CD14-positive monocyte (primary cell): Measurements from ENCODE around the gene CYB561D1. TPM values are rescaled to one million over a fixed set of nuclear protein-coding genes. Genes with fewer than 3 reads are reported as not detected.

Experiments
- DNase-seq, 3 donors: peaks; one replicate each; pipeline ENCODE4 v3.0.0-alpha.2; 2011 to 2022
- H2AFZ ChIP-seq: 2 replicates; pipeline ENCODE4 v1.6.0; 2012; ENCODE audit warnings: mild to moderate bottlenecking, low read depth, low read length, inconsistent platforms; ENCODE audit not compliant: insufficient read depth, poor library complexity, severe bottlenecking
- H3K27ac ChIP-seq, 2 donors: 1 replicate in 1 of 2; 2 replicates in 1 of 2; pipeline ENCODE4 v1.5.1; 2012 to 2013; ENCODE audit warnings: low read length in 2 of 2, control low read depth in 1 of 2, inconsistent platforms in 1 of 2, low read depth in 1 of 2, mild to moderate bottlenecking in 1 of 2
- H3K27me3 ChIP-seq, 2 donors: one replicate each; pipeline versions ENCODE4 v1.6.0 to v1.6.1; 2011 to 2013; ENCODE audit warnings: low read length in 2 of 2; ENCODE audit not compliant: control insufficient read depth in 2 of 2, insufficient read depth in 2 of 2
- H3K36me3 ChIP-seq, 2 donors: replicated peaks in 1 of 2; 1 replicate in 1 of 2; 2 replicates in 1 of 2; pipeline versions ENCODE4 v1.5.1 to v1.6.1; 2012 to 2013; ENCODE audit warnings: low read length in 2 of 2, control low read depth in 1 of 2, inconsistent platforms in 1 of 2, mild to moderate bottlenecking in 1 of 2; ENCODE audit not compliant: insufficient read depth in 2 of 2, control insufficient read depth in 1 of 2
- H3K4me1 ChIP-seq, 2 donors: 1 replicate in 1 of 2; 2 replicates in 1 of 2; pipeline versions ENCODE4 v1.5.1 to v1.6.1; 2012 to 2013; ENCODE audit warnings: low read length in 2 of 2, control low read depth in 1 of 2, inconsistent platforms in 1 of 2, mild to moderate bottlenecking in 1 of 2, moderate library complexity in 1 of 2; ENCODE audit not compliant: insufficient read depth in 2 of 2, control insufficient read depth in 1 of 2
- H3K4me2 ChIP-seq: replicated peaks from 2 replicates; pipeline ENCODE3; 2012; ENCODE audit warnings: low read length, moderate library complexity, mild to moderate bottlenecking; ENCODE audit not compliant: poor library complexity, severe bottlenecking; ENCODE audit errors: extremely low read depth
- H3K4me3 ChIP-seq, 3 experiments: fragments of 200-600 bp in 1 of 3; sonication (generic) in 1 of 3; replicated peaks in 1 of 3; 1 replicate in 2 of 3; 2 replicates in 1 of 3; pipeline ENCODE4 v1.5.1; 2011 to 2013; ENCODE audit warnings: low read length in 3 of 3, mild to moderate bottlenecking in 3 of 3, control low read depth in 2 of 3, low read depth in 2 of 3, inconsistent platforms in 1 of 3, moderate library complexity in 1 of 3
- H3K79me2 ChIP-seq: 2 replicates; pipeline ENCODE4 v1.6.0; 2012; ENCODE audit warnings: mild to moderate bottlenecking, control low read depth, inconsistent platforms, low read length, moderate library complexity; ENCODE audit not compliant: insufficient read depth
- H3K9ac ChIP-seq: 2 replicates; pipeline ENCODE4 v1.6.0; 2017; ENCODE audit warnings: low read length, mild to moderate bottlenecking; ENCODE audit not compliant: insufficient read depth, poor library complexity, severe bottlenecking
- H3K9me3 ChIP-seq, 2 donors: replicated peaks in 1 of 2; 1 replicate in 1 of 2; 2 replicates in 1 of 2; pipeline versions ENCODE4 v1.5.1 to v1.6.1; 2012 to 2013; ENCODE audit warnings: low read length in 2 of 2, control low read depth in 1 of 2; ENCODE audit not compliant: control insufficient read depth in 1 of 2, insufficient read depth in 1 of 2
- H4K20me1 ChIP-seq: 2 replicates; pipeline ENCODE4 v1.6.0; 2012; ENCODE audit warnings: mild to moderate bottlenecking, low read length, control low read depth, moderate library complexity; ENCODE audit not compliant: insufficient read depth
- H3K27ac Mint-ChIP-seq, 7 donors: one replicate each; pipeline ENCODE4 v1.8.0; 2020; ENCODE audit warnings: mild to moderate bottlenecking in 7 of 7, mixed read lengths in 7 of 7, moderate library complexity in 6 of 7, inconsistent platforms in 2 of 7
- H3K27me3 Mint-ChIP-seq, 3 donors: one replicate each; pipeline ENCODE4 v1.8.0; 2021 to 2022; ENCODE audit warnings: low read depth in 3 of 3, mild to moderate bottlenecking in 3 of 3, mixed read lengths in 3 of 3, moderate library complexity in 3 of 3, inconsistent platforms in 1 of 3
- H3K36me3 Mint-ChIP-seq, 2 donors: one replicate each; pipeline ENCODE4 v1.8.0; 2020; ENCODE audit warnings: mixed read lengths in 2 of 2, inconsistent platforms in 1 of 2, mild to moderate bottlenecking in 1 of 2
- H3K4me1 Mint-ChIP-seq: one replicate; pipeline ENCODE4 v1.8.0; 2020; ENCODE audit warnings: mild to moderate bottlenecking, mixed read lengths
- H3K4me3 Mint-ChIP-seq, 2 donors: one replicate each; pipeline ENCODE4 v1.8.0; 2020; ENCODE audit warnings: mild to moderate bottlenecking in 2 of 2, mixed read lengths in 2 of 2, moderate library complexity in 1 of 2
- H3K9me3 Mint-ChIP-seq, 7 donors: one replicate each; pipeline ENCODE4 v1.8.0; 2020 to 2022; ENCODE audit warnings: mixed read lengths in 7 of 7, mild to moderate bottlenecking in 6 of 7, moderate library complexity in 6 of 7, inconsistent platforms in 2 of 7
- WGBS: methylation state at CpG from one replicate; pipeline ENCODE4 v1.1.5; 2013; ENCODE audit warnings: missing lambda C conversion rate; ENCODE audit not compliant: insufficient coverage; 5-methylcytosine and 5-hydroxymethylcytosine counted together
- intact Hi-C, 2 donors: fragments of 100-400 bp; cut with micrococcal nuclease; formaldehyde crosslinking; loops; one replicate each; pipeline versions ENCODE4 v1.15.0 to v1.15.1; 2023
- polyA plus RNA-seq, 3 donors: library from polyadenylated mRNA; depleted of rRNA in 1 of 3; unstranded in 2 of 3; stranded (reverse) in 1 of 3; fragments of 300-500 nt in 2 of 3; fragments of >200 nt in 1 of 3; fragmentation: Illumina TruSeq in 2 of 3; gene quantifications; 1 replicate in 2 of 3; 2 replicates in 1 of 3; pipeline ENCODE4 v1.2.3, GENCODE V29; 2012 to 2021
- TF ChIP-seq, protein P1 (sequence below): fragments of 200-600 bp; IDR thresholded peaks from one replicate; pipeline ENCODE4 v1.8.0; 2022; ENCODE audit warnings: antibody characterized with exemption, mild to moderate bottlenecking

Gene CYB561D1
- polyA plus RNA-seq, 3 donors = 1.4 to 13.2 (median 4.2) TPM

DNA sequence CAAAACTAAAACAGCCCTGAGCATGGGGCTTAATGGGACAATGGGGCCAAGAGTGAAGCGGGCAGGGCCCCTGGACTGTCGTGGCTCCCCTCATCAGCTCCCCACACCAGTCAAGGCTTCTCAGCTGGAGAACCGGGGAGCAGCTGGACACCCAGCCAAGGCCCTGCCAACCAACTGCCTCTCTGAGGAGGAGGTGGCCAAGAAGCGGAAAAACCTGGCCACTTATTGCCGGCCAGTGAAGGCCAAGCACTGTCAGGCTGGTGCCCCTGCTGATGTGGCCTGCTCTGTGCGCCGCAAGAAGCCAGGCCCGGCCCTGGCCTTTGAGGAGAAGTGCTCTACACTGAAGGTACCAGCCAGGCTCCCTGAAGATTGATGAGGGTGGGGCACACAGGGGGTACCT lies 2.5 kb upstream of the CYB561D1 start:
- H3K79me2 ChIP-seq = peaks cover 25% of the 10 kb centered on the region
- H3K36me3 ChIP-seq = peaks cover 8 to 14% of the 10 kb centered on the region in 2 donors
- no peaks in the 10 kb centered on the region for H3K9me3 Mint-ChIP-seq
- 100% methylated on average over 5 of the region's 8 CpGs for WGBS
- DNase-seq = no peak
- intact Hi-C loops = loop anchor here in 1 of 2 donors (2.0 kb wide), 1 partner anchor 41 kb away; no protein-coding TSS in a partner anchor
- no peak overlapping the region for H3K27ac ChIP-seq
- no peak overlapping the region for H3K4me2 ChIP-seq
- H3K27me3 Mint-ChIP-seq = peaks cover 0 to 5% (median 0%) of the 10 kb centered on the region in 3 donors
- H3K4me1 ChIP-seq = peaks cover 12 to 19% of the 10 kb centered on the region in 2 donors
- peaks cover 25 to 26% of the 10 kb centered on the region in 2 donors for H3K36me3 Mint-ChIP-seq
- H3K27ac Mint-ChIP-seq = no peak overlapping the region
- peaks cover 19% of the 10 kb centered on the region for H4K20me1 ChIP-seq
- peaks cover 22% of the 10 kb centered on the region for H3K4me1 Mint-ChIP-seq
- no peak overlapping the region for H3K4me3 ChIP-seq
- no peak overlapping the region for H2AFZ ChIP-seq
- H3K27me3 ChIP-seq = no peaks in the 10 kb centered on the region
- H3K9ac ChIP-seq = no peak overlapping the region
- TF ChIP-seq, protein P1, sequence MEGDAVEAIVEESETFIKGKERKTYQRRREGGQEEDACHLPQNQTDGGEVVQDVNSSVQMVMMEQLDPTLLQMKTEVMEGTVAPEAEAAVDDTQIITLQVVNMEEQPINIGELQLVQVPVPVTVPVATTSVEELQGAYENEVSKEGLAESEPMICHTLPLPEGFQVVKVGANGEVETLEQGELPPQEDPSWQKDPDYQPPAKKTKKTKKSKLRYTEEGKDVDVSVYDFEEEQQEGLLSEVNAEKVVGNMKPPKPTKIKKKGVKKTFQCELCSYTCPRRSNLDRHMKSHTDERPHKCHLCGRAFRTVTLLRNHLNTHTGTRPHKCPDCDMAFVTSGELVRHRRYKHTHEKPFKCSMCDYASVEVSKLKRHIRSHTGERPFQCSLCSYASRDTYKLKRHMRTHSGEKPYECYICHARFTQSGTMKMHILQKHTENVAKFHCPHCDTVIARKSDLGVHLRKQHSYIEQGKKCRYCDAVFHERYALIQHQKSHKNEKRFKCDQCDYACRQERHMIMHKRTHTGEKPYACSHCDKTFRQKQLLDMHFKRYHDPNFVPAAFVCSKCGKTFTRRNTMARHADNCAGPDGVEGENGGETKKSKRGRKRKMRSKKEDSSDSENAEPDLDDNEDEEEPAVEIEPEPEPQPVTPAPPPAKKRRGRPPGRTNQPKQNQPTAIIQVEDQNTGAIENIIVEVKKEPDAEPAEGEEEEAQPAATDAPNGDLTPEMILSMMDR = no peak
- H3K4me3 Mint-ChIP-seq = peak overlapping the region in 1 of 2 donors; percentile 41
- H3K9me3 ChIP-seq = no peaks in the 10 kb centered on the region

DNA sequence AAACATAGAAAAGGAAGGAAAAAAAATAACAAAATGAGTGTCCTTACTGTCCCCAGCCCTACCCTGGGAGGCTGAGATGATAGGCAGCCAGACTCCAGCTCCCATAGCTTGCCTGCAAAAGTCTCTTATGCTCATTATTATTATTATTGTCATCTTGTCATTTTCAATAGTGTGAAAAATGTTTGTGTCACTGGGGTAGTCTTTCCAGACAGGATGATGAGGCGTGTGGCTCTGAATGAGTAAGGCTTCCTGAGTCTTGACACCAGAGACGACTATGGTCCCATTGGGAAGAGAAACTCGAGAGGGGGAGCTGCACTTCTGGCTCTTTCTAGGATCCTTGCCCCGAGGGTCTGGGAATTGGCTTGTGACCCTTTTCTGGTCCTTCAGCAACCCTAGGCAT lies 1.1 kb upstream of the CYB561D1 start:
- Histone ChIP-seq H3K79me2 (peaks cover 36% of the 10 kb centered on the region), H3K4me2 (no peak overlapping the region), H3K27me3 (no peaks in the 10 kb centered on the region), H4K20me1 (peaks cover 32% of the 10 kb centered on the region), H3K27ac (no peak overlapping the region), H2AFZ (no peak overlapping the region), H3K9ac (no peak overlapping the region), H3K36me3 (peaks cover 21 to 28% of the 10 kb centered on the region in 2 donors), H3K4me3 (no peak overlapping the region), H3K4me1 (peaks cover 12 to 19% of the 10 kb centered on the region in 2 donors), H3K9me3 (no peaks in the 10 kb centered on the region)
- DNase-seq = no peak
- intact Hi-C loops = no loop called here
- peaks cover 23% of the 10 kb centered on the region for H3K4me1 Mint-ChIP-seq
- no peak overlapping the region for H3K4me3 Mint-ChIP-seq
- peaks cover 32 to 36% of the 10 kb centered on the region in 2 donors for H3K36me3 Mint-ChIP-seq
- TF ChIP-seq, protein P1 = no peak
- H3K27me3 Mint-ChIP-seq = peaks cover 0 to 4% (median 0%) of the 10 kb centered on the region in 3 donors
- H3K27ac Mint-ChIP-seq = no peak overlapping the region
- H3K9me3 Mint-ChIP-seq = no peaks in the 10 kb centered on the region
- 53% methylated on average over 3 of the region's 4 CpGs for WGBS
